Measurements from ENCODE around the gene RTN4R.
"Not testable (repeated sequence)": the region's sequence is repeated elsewhere in the genome, so short reads cannot be mapped to it uniquely, and the experiment has no call there.

Gene RTN4R

DNA sequence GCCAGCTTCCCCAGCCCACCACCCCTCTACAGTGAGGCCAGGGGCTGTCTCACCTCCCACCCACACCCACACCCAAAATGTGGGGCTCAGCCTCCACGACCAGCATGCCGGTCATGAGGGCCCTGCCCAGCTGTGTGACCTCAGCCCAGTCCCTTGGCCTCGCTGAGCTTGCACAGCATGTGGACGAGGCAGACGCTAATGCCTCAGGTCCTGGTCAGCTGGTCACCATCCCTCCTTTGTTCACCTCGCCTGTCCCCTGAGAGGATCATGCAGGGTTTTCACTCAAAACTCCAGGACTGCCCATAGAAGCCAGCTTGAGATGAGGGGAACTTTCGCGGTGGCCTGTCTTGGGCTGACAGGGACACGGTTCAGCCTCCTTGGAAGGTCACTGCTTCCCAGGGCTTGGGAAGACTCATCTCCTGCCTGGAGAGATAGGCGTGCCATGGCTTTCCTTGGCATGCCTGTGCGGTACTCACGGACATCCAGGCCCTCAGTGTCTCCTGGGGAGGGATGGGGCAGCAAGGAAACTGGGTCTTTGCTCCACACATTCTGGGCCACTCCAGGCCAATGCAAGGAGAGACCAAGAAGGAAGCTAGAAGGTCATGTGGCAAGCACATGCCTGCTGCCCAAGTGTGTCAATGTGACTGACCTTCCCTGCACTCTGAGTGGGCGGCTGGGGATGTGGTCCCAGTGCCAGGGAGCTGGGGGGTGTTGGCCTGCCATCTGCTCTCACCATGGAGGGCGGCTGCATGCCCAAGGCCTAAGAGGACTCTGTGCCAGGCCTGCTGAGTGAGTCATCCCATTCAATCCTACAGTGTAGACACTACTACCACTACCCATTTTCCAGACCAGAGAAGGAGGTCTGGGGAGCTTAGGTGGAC is 3.2 kb upstream of the RTN4R start:
- TF ChIP-seq, protein P1, sequence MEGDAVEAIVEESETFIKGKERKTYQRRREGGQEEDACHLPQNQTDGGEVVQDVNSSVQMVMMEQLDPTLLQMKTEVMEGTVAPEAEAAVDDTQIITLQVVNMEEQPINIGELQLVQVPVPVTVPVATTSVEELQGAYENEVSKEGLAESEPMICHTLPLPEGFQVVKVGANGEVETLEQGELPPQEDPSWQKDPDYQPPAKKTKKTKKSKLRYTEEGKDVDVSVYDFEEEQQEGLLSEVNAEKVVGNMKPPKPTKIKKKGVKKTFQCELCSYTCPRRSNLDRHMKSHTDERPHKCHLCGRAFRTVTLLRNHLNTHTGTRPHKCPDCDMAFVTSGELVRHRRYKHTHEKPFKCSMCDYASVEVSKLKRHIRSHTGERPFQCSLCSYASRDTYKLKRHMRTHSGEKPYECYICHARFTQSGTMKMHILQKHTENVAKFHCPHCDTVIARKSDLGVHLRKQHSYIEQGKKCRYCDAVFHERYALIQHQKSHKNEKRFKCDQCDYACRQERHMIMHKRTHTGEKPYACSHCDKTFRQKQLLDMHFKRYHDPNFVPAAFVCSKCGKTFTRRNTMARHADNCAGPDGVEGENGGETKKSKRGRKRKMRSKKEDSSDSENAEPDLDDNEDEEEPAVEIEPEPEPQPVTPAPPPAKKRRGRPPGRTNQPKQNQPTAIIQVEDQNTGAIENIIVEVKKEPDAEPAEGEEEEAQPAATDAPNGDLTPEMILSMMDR (IDR thresholded peaks at IDR 0.05; ENCODE audit: low read depth, low read length): no peak
- H3K4me3 ChIP-seq (ENCODE audit: low read depth, low read length): no peak overlapping the region

DNA sequence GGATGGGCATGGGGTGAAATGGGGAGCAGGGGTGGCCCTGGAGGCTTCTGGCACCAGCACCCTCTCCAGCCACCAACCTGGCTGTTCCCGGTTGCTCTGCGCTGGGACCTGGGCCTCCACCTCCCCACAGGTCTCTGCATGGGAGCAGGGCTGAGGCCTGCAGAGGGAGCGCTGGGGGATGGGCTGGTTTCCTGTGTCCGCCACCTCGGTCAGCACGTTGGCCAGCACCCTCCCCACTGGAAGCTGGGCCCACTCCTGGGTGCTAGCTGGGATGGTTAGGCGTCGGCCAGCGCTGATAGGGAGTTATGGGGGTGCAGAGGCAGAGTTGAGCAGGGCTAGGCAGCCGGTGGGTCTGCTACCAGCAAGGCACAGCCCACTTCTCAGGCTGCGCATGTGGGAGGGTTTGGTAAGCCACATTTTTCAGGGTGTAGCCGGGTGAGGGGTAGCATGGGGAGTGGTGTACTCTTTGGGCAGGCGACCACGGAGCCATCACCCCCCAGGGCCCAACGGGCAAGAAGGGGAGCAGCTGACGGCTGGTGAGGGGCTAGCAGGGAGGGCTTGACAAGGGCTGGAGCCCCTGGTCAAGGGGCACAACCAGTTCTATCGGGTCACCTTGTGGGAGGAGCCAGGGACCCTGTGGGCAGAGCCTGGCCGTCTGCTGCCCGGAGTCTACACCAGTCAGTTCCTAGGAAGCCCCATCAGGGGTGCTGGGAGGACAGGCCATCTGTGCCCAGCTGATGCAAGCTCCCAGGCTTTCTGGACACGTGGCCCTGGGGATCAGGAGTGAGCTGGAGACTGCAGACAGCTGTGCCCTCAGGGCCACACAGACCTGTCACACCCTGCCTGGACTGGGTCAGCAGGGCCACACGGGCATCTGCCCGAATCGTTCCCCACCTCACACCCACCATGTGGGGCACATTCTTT is 2.3 kb upstream of the RTN4R start:
- DNase-seq (ENCODE audit: low read depth): peak; percentile 31
- H3K4me3 ChIP-seq (ENCODE audit: low read depth, low read length): not testable (repeated sequence)

More for the DNA sequence above, 3.2 kb upstream of the RTN4R start:
- DNase-seq (ENCODE audit: low read depth): no peak

DNA sequence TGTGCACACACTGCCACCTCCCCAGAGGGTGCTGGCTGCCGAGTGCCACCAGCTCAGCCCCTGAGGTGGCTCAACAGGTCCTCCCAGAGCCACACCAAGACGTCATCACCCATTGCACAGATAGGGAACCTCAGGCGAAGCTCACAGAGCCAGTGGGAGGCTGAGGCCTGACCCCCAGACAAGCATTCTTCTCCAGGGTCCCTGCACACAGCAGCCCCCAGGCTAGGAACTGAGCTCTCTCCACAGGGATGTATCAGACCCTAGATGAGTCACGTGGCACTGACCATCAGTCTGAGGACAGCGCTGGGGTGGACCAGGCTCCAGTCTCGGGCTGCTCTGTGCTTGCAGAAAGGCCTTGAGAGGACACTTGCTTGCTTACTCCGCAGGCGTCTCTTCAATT is 1.6 kb upstream of the RTN4R start:
- not testable (repeated sequence) for H3K4me3 ChIP-seq (ENCODE audit: low read depth, low read length)

DNA sequence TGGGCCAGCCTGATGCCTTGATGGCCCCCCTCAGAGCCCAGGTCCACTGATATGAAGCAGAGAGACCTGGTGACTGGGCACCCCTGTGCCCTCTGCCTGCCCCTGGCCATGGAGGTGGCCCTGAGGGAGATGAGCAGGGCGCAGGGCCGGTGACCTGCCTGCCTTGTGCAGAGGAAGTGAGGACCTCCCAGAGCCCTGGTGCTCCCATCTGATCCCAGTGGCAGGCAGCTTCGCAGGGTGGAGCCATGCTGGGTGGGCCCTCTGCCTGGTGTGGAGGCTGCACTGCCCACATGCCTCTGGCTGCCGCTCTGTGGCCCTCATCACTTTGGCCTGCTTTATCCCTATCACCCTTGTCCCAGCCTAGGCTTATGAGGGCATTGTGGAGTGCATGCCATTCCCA is 1.1 kb upstream of the RTN4R start:
- not testable (repeated sequence) for H3K4me3 ChIP-seq (ENCODE audit: low read depth, low read length); DNase-seq (ENCODE audit: low read depth)

More for the DNA sequence above, 1.6 kb upstream of the RTN4R start:
- not testable (repeated sequence) for DNase-seq (ENCODE audit: low read depth)

DNA sequence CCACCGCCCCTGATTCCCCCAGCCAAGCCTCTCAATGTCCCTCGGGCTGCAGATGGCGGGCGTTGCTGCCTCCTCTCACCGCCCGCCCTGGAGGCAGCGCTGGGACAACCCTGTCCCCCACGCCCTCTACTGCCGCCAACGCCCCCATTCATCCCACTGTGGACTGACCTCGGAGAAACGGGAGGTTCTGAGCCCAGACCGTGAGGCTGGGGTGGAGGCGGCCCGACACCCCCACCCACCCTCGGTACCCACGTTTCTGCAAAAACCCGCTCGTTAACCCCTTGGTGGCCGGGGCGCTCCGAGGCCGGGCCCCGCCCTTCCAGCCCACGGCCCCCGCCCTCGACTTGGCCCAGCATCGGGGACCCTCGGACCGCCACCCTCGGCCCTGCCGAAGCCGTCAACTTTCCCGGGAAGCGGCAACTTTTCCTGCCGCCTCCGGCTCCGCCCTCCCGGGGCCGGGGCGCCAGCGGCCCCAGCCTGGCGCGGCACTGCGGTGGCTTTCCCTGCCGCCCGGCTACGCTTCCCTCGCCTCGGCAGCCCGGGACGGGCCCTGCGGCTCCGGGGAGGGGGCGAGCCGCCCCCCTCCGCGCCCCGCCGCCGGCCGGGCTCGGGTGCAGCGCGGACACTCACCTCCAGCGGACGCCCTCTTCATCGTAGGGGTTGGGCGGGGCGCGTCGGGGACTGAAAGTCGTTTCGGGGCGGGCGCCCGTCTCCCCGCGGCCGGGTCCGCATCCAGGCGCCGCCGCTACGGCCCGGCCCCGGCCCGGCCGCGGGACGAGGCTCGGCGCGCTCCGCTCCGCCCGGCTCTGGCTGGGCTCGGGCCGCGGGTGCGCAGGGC is 458 bp downstream of the RTN4R start:
- TF ChIP-seq, protein P1 (IDR thresholded peaks at IDR 0.05; ENCODE audit: low read depth, low read length): no peak
- no peak for TF ChIP-seq MYC (IDR thresholded peaks at IDR 0.05; ENCODE audit: low read depth, low read length)
- no peak for TF ChIP-seq POLR2A (IDR thresholded peaks at IDR 0.05; ENCODE audit: extremely low read depth, insufficient read length)
- TF ChIP-seq, protein P2, sequence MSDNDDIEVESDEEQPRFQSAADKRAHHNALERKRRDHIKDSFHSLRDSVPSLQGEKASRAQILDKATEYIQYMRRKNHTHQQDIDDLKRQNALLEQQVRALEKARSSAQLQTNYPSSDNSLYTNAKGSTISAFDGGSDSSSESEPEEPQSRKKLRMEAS (IDR thresholded peaks at IDR 0.05; ENCODE audit: low read depth, low read length): no peak
- DNase-seq (ENCODE audit: low read depth): peak; percentile 70
- peak overlapping the region; percentile 61 for H3K4me3 ChIP-seq (ENCODE audit: low read depth, low read length)

DNA sequence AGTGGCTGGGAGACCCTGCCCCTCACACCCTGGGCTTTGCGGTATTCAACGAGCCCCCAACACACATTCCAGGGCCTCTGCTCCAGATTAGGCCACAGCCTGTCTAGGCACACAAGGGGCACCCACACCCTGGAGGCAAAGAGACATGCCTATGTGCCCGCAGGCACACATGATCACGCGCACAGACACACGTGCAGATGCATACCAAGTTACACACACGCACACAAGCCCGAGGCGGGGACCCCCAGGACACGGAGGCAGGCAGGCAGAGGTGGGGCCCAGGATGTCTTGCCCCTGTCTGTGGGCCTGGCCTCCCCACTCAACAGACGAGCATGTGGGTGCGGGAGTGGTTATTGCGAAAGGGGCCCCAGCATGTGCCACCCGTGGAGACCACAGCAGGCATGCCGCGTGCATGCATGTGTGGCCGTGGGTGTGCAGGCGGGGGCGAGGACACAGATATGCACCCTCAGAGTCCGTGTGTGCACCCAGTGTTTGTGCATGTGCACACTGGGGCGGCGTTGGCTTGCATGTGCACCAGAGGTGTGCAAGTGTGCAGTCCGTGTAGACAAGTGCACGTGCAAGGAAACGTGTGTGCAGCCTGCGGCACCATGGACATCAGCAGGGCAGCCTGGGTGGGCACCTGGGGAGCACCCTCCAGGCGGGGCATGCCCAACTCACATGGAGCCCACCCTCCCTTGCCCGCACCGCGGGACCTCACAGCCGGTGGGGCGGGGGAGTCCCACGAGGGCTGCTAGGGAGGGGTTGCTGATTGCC is 1.3 kb downstream of the RTN4R start:
- H3K4me3 ChIP-seq (ENCODE audit: low read depth, low read length): peak overlapping the region; percentile 61
- DNase-seq (ENCODE audit: low read depth): peak; percentile 61
- TF ChIP-seq, protein P2 (IDR thresholded peaks at IDR 0.05; ENCODE audit: low read depth, low read length): peak; percentile 61

DNA sequence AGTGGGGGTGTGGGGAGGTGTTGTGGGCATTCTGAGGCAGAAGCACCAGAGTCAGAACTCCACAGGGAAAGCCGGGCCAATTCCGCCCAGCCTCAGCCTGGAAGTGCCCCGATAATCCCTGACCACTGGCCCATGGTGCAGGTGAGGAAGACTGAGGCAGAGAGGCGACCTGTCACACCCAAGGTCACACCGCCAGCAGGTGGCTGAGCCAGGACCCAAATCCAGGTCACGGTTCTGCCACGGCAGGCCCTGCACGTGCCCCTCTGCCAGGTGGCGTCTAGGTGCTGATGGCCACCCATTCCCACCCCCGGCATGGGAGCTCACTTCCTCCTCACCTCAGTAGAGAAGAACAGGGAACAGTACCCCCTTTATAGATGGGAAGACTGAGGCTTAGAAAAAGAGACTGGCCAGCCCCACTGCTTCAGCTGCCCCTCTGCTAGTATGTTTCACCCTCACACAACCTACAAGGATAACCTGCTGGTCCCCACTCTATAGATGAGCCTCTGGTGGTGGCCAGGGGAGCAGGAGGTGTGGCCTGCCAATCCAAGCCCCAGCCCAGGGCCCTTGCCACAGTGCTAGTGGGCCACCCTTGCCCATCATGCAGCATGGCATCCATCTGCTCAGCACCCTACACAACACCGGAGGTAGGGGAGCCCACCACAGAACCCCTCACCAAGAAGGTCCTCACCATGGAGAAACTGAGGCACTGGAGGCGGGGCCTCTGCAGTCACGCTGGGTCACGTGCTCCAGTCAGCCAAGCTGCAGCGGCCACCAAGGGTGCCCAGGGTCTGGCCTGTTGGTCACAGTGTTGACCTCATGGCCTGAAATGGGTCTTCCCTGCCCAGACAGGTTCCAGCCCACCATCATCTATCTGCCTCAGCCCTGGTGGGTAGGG is 2.1 kb downstream of the RTN4R start:
- peak overlapping the region; percentile 61 for H3K4me3 ChIP-seq (ENCODE audit: low read depth, low read length)
- not testable (repeated sequence) for DNase-seq (ENCODE audit: low read depth)

Measured in NB4 (cell line).